Stimulated activated CD4-positive, alpha-beta T cell treated with anti-CD3 and anti-CD28 coated beads, Interleukin-12 subunit alpha, Interleukin-12 subunit beta, amount 100 ng/mL, for 48 hours (primary cell): ENCODE results near the gene THSD8.

Source experiments
- DNase-seq, 3 donors: peaks; one replicate each; pipeline ENCODE4 v3.0.0-alpha.2; 2020; ENCODE audit warnings: low read depth in 2 of 3, low spot score in 1 of 3

Gene THSD8

DNA sequence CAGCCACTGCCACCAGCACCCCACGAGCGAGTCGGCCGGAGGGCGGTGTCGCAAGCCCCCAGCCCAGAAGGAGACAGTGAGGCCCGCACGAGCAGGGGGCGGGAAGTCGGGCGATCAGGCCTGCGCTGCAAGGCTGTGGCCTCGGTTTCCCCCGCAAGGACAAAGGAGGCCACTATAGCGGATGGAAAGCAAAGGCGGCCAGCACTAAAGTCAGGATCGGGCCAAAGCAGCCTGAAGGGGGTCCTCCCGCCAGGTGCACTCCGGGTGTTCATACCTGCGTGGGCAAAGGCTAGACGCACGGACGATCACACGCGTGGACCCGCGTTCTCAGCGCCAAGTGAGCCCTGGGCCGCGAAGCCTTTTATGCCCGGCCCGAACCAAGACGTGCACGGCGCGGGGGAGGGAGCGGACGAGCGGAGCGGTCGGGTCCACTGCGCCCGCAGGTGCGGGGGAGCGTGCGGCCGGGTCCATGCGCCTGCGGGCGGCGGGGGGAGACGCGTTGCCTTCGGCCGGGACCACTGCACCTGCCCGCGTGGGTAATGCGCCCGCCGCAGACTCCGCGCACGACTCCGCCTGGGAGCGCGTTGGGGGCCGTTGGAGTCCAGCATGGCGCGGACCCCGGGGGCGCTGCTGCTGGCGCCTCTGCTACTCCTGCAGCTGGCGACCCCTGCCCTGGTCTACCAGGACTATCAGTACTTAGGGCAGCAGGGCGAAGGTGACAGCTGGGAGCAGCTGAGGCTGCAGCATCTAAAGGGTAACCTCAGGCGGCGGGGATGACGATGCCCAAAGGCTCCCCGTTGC lies at the start of gene THSD8, which contains the start of gene PRDX2:
THSD8 (plus strand) TSS at position 604 of the 801 bp plus-strand sequence; CDS start at position 607, 3 bp downstream.
PRDX2 (minus strand) TSS at position 335 of the 801 bp plus-strand sequence. CDS start 539 bp downstream, outside the sequence.
- DNase-seq = peak; percentile 68 to 72 (median 68)

DNA sequence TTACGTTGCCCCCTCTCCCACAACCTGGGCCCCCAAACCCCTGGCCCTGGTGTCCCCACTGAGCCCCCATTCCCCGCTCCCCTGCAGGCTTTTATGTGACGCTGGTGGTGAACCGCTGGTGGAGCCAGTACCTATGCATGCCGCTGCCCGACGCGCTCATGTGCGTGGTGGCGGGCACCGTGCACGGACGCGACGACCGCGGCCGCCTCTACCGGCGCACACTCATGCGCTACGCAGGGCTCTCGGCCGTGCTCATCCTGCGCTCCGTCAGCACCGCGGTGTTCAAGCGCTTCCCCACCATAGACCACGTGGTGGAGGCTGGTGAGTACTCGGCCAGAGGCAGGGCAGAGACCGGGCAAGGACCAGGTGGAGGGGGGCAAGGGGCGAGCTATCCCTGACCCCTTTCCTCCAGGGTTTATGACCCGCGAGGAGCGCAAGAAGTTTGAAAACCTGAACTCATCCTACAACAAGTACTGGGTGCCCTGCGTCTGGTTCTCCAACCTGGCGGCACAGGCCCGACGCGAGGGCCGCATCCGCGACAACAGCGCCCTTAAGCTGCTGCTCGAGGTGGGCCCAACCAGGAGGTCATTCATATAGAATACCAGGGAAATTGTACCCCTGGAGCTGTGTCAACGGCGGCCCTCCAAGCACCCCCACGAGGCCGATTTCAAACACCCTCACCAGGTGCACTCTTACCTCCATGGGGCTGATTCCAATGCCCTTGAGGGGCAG lies 47.2 kb upstream of the THSD8 start:
- no peak for DNase-seq

DNA sequence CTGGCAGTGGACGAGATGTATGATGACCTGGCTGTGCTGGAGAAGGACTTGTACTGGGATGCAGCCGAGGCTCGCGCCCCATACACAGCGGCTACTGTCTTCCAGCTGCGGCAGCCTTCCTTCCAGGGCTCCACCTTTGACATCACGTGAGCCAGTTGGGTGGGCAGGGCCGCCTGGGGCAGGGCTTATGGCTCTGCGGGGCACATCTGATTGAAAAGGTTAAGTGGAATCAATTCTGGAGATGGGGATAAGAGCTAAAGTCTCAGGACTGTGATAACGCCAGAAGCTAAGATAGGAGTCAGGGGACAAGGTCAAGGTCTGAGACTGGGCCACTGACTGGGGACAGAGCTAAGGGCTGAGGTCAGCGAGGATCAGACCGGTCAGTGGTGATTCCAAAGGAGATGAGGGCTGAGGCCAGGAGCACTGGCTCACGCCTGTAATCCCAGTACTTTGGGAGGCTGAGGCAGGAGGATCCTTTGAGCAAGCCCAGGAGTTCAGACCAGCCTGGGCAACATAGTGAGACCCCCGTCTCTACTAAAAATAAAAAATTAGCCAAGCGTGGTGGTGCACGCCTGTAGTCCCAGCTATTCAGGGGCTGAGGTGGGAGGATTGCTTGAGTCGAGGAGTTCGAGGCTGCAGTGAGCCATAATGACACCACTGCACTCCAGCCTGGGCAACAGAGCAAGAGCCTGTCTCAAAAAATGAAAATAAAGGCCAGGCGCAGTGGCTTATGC lies 45.6 kb upstream of the THSD8 start:
- no peak for DNase-seq

DNA sequence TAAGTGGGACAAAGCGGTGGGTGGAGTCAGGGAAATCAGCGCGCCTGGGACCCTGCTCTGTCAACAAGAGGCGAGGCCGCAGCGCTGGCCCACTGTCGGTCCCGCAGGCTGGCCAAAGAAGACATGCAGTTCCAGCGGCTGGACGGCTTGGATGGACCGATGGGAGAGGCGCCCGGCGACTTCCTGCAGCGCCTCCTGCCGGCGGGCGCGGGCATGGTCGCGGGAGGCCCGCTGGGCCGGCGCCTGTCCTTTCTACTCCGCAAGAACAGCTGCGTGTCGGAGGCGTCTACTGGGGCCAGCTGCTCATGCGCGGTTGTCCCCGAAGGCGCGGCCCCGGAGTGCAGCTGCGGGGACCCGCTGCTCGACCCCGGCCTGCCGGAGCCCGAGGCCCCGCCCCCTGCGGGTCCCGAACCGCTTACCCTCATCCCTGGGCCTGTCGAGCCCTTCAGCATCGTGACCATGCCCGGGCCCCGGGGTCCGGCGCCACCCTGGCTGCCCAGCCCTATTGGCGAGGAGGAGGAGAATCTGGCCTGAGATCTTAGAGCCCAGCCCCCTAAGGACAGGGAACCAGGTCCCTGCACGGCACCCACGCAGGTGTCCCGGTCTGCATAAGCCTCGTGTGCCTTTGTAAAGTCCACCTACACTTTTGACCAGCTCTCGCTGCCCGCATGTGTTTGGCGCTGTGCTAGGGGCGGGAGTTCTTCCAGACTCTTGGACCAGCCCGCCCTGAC lies 44.2 kb upstream of the THSD8 start:
- peak in 2 of 3 donors; percentile 57 to 63 for DNase-seq

DNA sequence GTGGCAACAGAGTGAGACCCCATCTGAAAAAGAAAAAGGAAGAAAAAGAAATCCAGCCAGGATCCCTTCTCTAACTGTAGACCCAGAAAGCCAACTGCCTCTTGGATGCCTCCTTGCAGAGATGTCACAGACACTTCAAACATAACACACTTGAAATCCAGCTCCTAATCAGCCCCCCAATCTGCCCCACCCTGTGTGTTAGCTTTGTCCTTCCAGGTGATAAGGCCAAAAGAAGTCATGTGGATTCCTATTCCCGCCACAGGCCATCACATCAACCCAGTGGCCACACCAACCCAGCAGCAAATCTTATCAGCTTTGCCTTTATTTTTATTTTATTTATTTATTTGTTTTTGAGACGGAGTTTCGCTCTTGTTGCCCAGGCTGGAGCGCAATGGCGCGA lies 42.2 kb upstream of the THSD8 start:
- DNase-seq = no peak

DNA sequence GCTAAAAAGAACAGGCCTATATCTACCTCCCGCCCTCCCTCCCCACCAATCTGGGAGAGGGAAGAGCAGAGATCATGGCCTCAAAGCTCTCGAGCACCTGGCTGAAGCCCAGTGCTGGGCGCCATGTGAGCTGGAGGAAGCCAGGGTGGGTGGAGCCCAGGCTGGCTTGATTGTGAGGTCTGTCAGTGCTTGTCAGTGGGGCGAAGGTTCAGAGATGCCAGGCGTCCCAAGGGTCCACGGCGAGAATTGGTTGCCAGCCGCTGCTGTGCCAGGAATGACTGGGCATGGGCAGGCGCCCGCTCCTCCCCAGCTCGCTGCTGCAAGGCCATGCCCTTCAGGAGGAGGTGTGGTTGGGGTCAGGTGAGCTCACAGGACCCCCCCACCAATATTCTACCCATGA lies 38.8 kb upstream of the THSD8 start:
- no peak for DNase-seq

DNA sequence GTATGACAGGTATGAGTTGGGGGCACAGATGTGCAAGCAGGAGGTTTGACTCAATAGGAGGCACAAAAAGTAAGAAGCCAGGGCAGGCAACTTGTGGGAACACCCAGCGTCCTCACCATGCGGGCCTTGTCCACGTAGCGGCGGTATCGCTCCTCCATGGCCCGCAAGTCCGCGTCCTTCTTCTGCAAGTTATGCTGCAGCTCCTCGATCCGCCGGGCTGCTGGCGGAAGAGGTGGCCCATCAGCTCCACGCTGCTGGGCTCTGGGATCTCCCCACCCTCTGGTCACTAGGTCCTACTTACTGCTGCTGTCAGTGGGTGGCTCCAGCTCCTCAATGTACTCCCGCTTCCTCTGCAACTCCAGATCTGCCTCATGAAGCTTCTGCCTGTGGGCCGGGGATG lies 37.2 kb upstream of the THSD8 start:
- no peak for DNase-seq

DNA sequence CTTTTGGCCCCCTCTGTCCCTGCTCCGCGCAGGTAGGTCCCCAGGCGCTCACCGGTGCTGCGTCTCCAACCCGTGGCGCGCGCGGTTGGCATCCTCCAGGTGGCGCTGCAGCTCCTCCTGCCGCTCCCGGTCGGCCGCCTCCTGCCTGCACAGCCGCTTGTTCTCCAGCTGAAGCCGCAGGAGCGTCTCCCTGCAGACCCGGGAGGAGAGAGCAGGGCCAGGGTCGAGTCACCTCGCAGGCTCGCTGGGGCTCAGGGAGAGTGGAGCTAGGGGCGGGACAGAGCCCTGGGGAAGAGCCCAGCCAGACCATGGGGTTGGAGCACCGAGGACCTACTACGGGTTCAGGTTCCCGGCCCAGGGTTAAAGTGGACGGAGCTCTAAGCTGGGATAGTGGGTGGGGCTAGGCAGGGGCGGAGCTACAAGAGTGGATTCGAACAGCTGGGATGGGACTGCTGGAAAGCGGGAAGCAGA lies 35.8 kb upstream of the THSD8 start:
- peak in 2 of 3 donors; percentile 56 to 81 for DNase-seq

DNA sequence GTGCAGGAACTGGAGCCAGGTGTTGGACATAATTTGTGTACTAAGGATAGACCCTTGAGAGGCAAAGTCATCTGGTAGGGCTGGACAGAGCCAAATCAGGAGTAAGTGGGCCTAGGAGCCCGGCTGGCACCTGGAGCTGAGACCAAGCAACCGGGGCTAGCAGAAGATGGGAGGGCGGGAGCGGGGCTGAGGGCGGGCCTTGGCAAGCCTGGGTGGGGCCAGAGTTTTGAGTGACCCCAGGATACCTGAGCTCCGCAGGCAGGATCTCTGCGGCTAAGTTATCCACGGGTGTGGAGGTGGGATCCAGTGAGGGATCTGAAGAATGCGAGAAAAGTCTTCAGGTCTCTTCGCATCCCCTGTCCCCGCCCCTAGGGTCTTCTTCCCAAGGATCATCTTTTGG lies 34.7 kb upstream of the THSD8 start:
- no peak for DNase-seq

DNA sequence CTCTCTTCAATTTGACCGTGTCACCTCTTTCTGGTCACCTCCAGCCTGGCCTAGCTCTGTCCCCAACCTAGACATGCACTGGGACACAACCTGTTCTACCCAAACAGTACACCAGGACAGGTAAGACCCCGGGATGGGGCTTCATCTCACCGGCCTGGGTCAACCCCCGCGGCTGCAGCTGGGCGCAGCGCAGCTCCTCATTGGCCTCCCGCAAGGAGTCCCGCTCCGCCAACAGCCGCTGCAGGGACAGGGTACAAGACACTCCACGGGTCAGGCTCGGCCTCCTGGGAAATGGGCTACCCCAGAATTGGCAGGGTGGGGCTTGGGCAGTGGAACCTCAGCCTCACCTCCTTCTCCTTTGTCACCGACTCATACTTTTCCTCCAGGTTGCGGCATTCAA lies 34.2 kb upstream of the THSD8 start:
- DNase-seq = no peak

DNA sequence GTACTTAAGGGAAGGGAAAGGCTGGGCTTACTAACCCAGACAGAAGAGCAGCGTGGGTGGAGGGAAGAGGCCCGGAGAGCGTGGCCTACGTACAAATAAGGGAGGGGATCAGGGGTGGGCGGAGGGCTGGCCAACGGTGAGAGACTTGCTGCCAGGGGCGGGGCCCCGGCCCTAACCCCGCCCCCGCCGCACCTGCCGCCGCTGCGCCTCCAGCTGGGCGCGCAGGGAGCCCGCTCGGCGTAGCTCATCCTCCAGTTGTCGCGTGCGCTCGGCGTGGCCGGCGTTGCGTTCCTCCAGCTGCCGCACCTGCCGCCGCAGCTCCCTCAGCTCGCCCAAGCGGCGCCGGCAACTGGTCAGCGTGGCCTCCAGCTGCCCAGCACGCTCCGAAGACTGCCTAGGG lies 32.2 kb upstream of the THSD8 start:
- DNase-seq = peak in 2 of 3 donors; percentile 43 to 64

DNA sequence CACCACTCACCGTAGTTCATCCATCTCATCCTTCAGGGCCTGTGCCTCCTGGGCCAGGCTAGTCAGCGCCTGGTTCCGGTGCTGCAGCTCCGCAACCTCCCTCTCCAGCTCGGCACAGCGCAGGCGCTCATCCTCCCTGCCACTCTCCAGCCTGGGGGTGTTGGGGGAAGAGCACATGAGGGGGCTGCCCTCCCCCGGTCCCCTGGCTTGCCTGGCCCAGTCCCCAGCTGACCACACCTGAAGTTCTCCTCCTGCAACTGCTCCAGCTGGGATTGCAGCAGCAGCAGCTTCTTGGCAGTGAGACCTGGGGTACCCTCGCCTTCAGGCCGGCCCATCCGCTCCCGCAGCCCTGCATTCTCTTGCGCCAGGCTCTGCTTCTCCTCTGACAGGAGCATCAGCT lies 30.9 kb upstream of the THSD8 start:
- DNase-seq = no peak

DNA sequence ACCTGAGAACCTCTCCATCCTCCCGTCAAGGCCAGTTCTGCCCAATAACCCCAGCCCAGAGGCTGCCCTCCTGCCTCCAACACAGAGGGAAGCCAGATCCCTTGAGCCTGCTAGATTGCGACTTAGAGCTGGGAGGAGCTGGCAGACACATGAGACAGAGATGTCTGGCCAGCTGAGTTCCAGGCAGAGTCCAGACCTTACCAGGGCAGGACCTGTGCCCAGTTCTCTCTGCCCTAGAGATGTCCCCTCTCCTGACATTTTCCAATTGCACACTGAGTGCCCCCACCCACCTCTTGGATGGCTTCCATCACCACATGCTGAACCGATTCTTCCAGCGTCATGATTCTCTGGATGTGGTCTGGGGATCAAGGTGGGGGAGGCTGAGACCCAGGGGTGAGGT lies 29.5 kb upstream of the THSD8 start:
- no peak for DNase-seq

DNA sequence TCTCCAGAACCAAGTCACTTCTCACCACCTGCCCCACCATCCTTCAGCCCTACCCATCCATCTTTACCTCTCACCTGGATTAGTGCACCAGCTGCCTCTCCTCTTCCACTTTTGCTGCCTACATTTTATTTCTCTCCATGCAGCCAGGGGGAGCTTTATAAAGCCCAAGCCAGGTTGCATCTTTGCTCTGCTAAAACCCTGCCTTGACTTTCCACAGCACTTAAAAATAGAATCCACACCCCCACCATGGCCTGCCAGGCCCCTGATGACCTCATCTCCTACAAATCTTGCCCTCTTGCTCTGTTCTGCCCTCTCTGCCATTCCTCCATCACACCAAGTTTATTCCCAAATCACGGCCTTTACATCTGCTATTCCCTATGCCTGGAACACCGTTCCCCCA lies 28.3 kb upstream of the THSD8 start:
- DNase-seq = no peak

DNA sequence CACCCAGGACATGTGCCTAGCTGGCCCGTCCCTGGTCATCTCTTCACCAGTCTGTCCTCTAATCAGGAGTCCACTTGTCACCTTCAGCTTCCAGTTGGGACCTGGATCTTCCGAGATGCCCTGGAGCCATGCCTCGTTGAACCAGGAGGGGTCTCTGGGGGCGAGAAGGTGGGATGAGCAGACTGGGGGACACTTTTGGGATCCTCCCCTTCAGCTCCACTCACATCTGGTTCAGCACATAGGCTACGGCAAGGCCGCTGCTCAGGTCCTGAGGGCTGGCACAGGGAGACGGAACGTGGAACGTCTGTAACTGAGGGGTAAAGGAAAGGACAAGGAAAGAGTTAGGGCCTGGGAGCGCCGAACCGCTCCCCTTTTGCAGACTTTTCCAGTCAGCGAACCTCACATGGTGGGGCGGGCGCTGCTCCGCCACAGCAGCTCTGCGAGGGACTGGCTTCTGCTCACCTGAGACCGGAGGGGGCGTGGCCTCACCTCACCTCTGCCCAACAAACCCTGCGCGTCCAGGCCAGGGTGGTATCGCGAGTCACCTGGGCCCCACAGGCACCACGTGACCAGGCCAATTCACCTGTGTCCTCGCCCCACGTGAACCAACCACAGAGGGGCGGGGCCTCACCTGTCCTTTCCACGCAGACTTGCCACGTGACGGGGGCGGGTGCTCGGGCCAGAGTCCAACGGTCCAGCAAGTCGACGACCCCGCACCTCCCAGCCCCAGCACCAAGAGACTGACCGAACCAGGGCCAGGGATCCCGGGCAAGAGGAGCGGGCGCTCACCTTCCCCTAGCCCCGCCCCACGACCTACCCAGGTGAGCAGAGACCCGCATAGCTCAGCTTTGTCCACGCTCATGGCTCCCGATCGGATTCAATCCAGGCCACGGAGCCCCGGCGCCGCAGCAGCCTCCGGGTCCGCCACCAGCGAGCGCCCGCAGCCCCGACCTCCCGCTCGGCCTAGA lies 27.0 kb upstream of the THSD8 start, which contains the start of gene HOOK2:
HOOK2 (minus strand) TSS at position 965 of the 968 bp plus-strand sequence; CDS start at position 862, 103 bp downstream.
- no peak for DNase-seq

DNA sequence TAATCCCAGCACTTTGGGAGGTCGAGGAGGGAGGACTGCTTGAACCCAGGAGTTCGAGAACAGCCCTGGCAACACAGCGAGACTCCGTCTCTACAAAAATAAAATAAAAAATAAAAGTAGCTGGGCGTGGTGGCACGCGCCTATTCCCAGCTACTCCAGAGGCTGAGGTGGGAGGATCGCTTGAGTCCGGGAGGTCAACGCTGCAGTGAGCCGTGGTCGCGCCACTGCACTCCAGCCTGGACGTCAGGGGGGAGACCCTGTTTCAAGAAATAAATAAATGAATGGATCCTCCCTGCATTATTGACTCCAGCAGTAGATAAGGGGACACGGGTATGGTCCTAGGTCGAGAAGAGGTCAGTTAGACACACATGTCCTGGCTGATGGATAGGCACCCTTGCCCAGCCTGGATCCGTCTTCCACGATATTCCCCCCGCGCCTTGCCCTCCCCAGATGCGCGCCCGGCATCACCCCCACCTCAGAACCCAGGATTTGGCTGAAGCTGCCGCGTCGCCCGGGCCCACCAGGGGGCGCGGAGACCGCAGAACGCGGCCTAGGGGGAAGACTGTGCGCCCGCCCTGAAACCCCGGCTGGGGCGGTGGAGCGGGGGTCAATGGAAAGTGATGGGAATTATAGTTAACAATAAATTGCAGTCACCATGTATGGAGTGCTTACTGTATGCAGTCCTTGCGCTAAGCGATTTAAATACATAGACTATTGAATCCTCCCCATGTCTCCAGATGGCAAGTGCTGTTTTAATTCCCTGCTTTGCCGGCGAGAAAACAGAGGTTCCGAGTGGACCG lies 24.5 kb upstream of the THSD8 start:
- DNase-seq = peak; percentile 65 to 87 (median 82)

DNA sequence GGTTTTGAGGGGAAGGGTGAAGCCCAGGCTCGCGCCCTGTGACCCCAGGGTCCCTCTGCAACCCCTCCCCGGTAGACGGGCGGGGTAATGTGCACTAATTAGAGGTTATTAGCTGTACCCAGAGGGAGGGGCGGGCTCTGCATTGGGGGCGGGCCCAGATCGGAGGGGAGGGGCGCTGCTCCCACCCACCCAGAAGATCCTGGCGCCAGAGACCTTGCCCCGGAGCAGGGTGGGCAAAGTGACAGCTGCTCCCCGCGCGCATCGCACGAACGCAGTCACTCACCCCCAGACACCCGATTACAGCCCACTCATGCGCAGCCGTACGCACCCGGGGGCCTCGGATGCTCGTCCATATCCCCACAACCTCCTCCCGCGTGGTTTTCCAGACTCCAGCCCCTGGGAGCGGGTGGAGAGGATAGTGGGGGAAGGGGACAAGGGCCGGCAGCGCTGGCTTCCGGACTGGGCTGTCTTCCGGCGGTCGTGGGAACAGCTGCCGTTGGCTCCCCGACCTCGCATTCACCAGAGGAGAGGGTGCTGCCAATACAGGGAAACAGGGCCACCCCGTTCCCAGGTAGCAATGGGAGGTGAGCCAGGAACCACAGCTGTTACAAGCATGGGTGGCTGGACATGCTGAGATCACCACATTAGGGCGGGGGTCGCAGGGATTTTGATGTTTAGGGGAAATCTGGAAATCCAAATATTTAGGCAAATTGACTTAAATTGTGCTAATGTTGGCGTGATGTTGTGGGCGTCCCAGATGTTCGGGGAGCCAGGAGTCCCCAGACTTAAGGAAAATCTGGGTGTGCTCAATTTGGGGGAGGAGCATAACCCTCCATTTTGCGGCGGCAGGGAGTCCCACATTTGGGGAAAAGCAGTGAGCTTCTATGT lies 23.6 kb upstream of the THSD8 start:
- DNase-seq = peak in 1 of 3 donors; percentile 22

DNA sequence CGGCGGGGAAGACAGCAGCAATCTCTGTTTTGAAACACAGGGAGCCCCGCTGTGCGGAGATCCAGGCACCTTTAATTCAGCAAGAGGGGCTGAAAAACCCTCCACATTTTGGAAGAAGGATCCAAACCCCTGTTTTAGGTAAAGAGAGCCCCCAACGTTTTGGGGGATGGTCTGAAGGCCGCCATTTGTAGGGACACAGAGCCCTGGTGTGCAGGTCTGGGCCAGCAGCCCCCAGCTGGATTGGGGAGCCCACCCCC lies 23.0 kb upstream of the THSD8 start:
- DNase-seq = no peak
